Astrocyte (in vitro differentiated cells and primary cell): ENCODE results near the gene SEMA3F. TPM values are rescaled to one million over a fixed set of nuclear protein-coding genes. Genes with fewer than 3 reads are reported as not detected.
A peak's percentile ranks its signal among the peaks of the same experiment; 100 is the strongest.

ENCODE experiments used
- DNase-seq: peaks from one replicate; pipeline ENCODE4 v3.0.0-alpha.2; 2010; ENCODE audit warnings: low read depth
- FAIRE-seq: peaks from 2 replicates; lab custom pipeline; 2011; peaks lifted over from hg19 to GRCh38; lab: Jason Lieb, UNC
- H2AFZ ChIP-seq: 2 replicates; pipeline ENCODE4 v1.6.0; 2012; ENCODE audit warnings: low read depth, low read length, inconsistent platforms
- H3K27ac ChIP-seq: 2 replicates; pipeline ENCODE4 v1.5.1; 2011; ENCODE audit warnings: low read depth, low read length, inconsistent platforms
- H3K27me3 ChIP-seq: 2 replicates; pipeline ENCODE4 v1.6.0; 2011; ENCODE audit warnings: low read length, inconsistent platforms; ENCODE audit not compliant: insufficient read depth
- H3K36me3 ChIP-seq: 2 replicates; pipeline ENCODE4 v1.5.1; 2011; ENCODE audit warnings: low read length, inconsistent platforms; ENCODE audit not compliant: insufficient read depth
- H3K4me1 ChIP-seq: 2 replicates; pipeline ENCODE4 v1.5.1; 2011; ENCODE audit warnings: low read length, inconsistent platforms; ENCODE audit not compliant: insufficient read depth
- H3K4me2 ChIP-seq: 2 replicates; pipeline ENCODE4 v1.6.0; 2012; ENCODE audit warnings: low read length, inconsistent platforms
- H3K4me3 ChIP-seq: 2 replicates; pipeline ENCODE4 v1.5.1; 2011; ENCODE audit warnings: low read depth, mild to moderate bottlenecking, low read length, inconsistent platforms; ENCODE audit not compliant: insufficient read depth
- H3K79me2 ChIP-seq: 2 replicates; pipeline ENCODE4 v1.6.0; 2012; ENCODE audit warnings: mild to moderate bottlenecking, low read length, inconsistent platforms; ENCODE audit not compliant: insufficient read depth
- H3K9ac ChIP-seq: 2 replicates; pipeline ENCODE4 v1.6.0; 2012; ENCODE audit warnings: mild to moderate bottlenecking, low read length, inconsistent platforms
- H3K9me3 ChIP-seq: 2 replicates; pipeline ENCODE4 v1.5.1; 2012; ENCODE audit warnings: low read depth, mild to moderate bottlenecking, low read length, inconsistent platforms; ENCODE audit not compliant: insufficient read depth
- H4K20me1 ChIP-seq: 2 replicates; pipeline ENCODE4 v1.6.0; 2012; ENCODE audit warnings: low read length, inconsistent platforms; ENCODE audit not compliant: insufficient read depth
- H3K27ac Mint-ChIP-seq: one replicate; pipeline ENCODE4 v1.8.0; 2021; ENCODE audit warnings: mild to moderate bottlenecking, mixed read lengths; ENCODE audit not compliant: unreplicated experiment
- H3K27me3 Mint-ChIP-seq: one replicate; pipeline ENCODE4 v1.8.0; 2021; ENCODE audit warnings: low read depth, mixed read lengths; ENCODE audit not compliant: unreplicated experiment
- H3K36me3 Mint-ChIP-seq: one replicate; pipeline ENCODE4 v1.8.0; 2021; ENCODE audit warnings: low read depth, mixed read lengths; ENCODE audit not compliant: unreplicated experiment
- H3K4me1 Mint-ChIP-seq: one replicate; pipeline ENCODE4 v1.8.0; 2021; ENCODE audit warnings: low read depth, mixed read lengths; ENCODE audit not compliant: unreplicated experiment
- H3K4me3 Mint-ChIP-seq: one replicate; pipeline ENCODE4 v1.8.0; 2021; ENCODE audit warnings: mild to moderate bottlenecking, moderate library complexity, mixed read lengths; ENCODE audit not compliant: unreplicated experiment
- H3K9me3 Mint-ChIP-seq: one replicate; pipeline ENCODE4 v1.8.0; 2021; ENCODE audit warnings: mild to moderate bottlenecking, mixed read lengths; ENCODE audit not compliant: unreplicated experiment
- CTCF ChIP-seq: IDR thresholded peaks from 2 replicates; pipeline ENCODE4 v1.5.1; 2011; ENCODE audit warnings: low read depth, mild to moderate bottlenecking, inconsistent platforms, low read length, moderate library complexity; ENCODE audit not compliant: insufficient read depth
- EZH2 ChIP-seq: IDR thresholded peaks from 2 replicates; pipeline ENCODE4 v1.6.1; 2012; ENCODE audit warnings: mild to moderate bottlenecking, low read length, inconsistent platforms; ENCODE audit not compliant: insufficient read depth
- total RNA-seq: library from RNA; stranded (reverse); gene quantifications from 2 replicates; pipeline ENCODE4 v1.2.1, GENCODE V29; 2021

The SEMA3F gene
- total RNA-seq, 1 donor from 2014 or later = 6.6 TPM

- H4K20me1 ChIP-seq = no peaks in the 10 kb centered on the region
- no peak overlapping the region for H3K27ac Mint-ChIP-seq
- H3K79me2 ChIP-seq = no peaks in the 10 kb centered on the region
- H3K9me3 Mint-ChIP-seq = no peaks in the 10 kb centered on the region
- no peak for DNase-seq
- H2AFZ ChIP-seq = no peak overlapping the region
- no peak overlapping the region for H3K4me2 ChIP-seq
- H3K36me3 ChIP-seq = no peaks in the 10 kb centered on the region
- H3K36me3 Mint-ChIP-seq = no peaks in the 10 kb centered on the region
- peaks cover 21% of the 10 kb centered on the region for H3K27me3 ChIP-seq
- peaks cover 35% of the 10 kb centered on the region for H3K27me3 Mint-ChIP-seq
- no peak overlapping the region for H3K4me3 ChIP-seq
- FAIRE-seq = no peak
- TF ChIP-seq EZH2 = peak; percentile 53
- no peak for TF ChIP-seq CTCF
- H3K27ac ChIP-seq = no peak overlapping the region
- no peak overlapping the region for H3K9ac ChIP-seq
- no peaks in the 10 kb centered on the region for H3K4me1 Mint-ChIP-seq
- H3K4me3 Mint-ChIP-seq = no peak overlapping the region
- H3K4me1 ChIP-seq = peaks cover 8% of the 10 kb centered on the region
- H3K9me3 ChIP-seq = no peaks in the 10 kb centered on the region
Measured at GRCh38 chr3:50193286-50193685, 38.2 kb downstream of the SEMA3F start.

- Histone ChIP-seq H3K27me3 (peaks cover 21% of the 10 kb centered on the region), H3K79me2 (no peaks in the 10 kb centered on the region), H3K4me2 (no peak overlapping the region), H3K36me3 (no peaks in the 10 kb centered on the region), H3K9me3 (no peaks in the 10 kb centered on the region), H3K4me1 (peaks cover 8% of the 10 kb centered on the region), H4K20me1 (no peaks in the 10 kb centered on the region), H3K9ac (no peak overlapping the region), H2AFZ (no peak overlapping the region), H3K27ac (no peak overlapping the region), H3K4me3 (no peak overlapping the region)
- Mint-ChIP-seq H3K27me3 (peaks cover 35% of the 10 kb centered on the region), H3K4me3 (no peak overlapping the region), H3K27ac (no peak overlapping the region), H3K36me3 (no peaks in the 10 kb centered on the region), H3K4me1 (no peaks in the 10 kb centered on the region), H3K9me3 (no peaks in the 10 kb centered on the region)
- no peak for TF ChIP-seq CTCF
- TF ChIP-seq EZH2 = peak; percentile 57
- DNase-seq = no peak
- no peak for FAIRE-seq
Measured at GRCh38 chr3:50193746-50194127, 38.6 kb downstream of the SEMA3F start.

- Histone ChIP-seq H3K79me2 (no peaks in the 10 kb centered on the region), H3K9me3 (no peaks in the 10 kb centered on the region), H3K27ac (no peak overlapping the region), H2AFZ (peak overlapping the region; percentile 66), H3K9ac (no peak overlapping the region), H3K27me3 (peaks cover 21% of the 10 kb centered on the region), H3K4me1 (peaks cover 6% of the 10 kb centered on the region), H3K4me2 (peak overlapping the region; percentile 62), H3K36me3 (no peaks in the 10 kb centered on the region), H4K20me1 (no peaks in the 10 kb centered on the region), H3K4me3 (no peak overlapping the region)
- FAIRE-seq (no peak), DNase-seq (peak; percentile 13)
- no peak overlapping the region for H3K27ac Mint-ChIP-seq
- no peaks in the 10 kb centered on the region for H3K4me1 Mint-ChIP-seq
- TF ChIP-seq EZH2 (peak; percentile 34), CTCF (peak; percentile 66)
- peaks cover 37% of the 10 kb centered on the region for H3K27me3 Mint-ChIP-seq
- H3K36me3 Mint-ChIP-seq = no peaks in the 10 kb centered on the region
- H3K4me3 Mint-ChIP-seq = no peak overlapping the region
- no peaks in the 10 kb centered on the region for H3K9me3 Mint-ChIP-seq
Measured at GRCh38 chr3:50194128-50194902, 39.2 kb downstream of the SEMA3F start.
